H9 (cell line): Measurements from ENCODE around the gene YAF2. TPM values are rescaled to one million over a fixed set of nuclear protein-coding genes. Genes with fewer than 3 reads are reported as not detected.

ENCODE experiments used
- DNase-seq: peaks from one replicate; pipeline ENCODE4 v3.0.0-alpha.2; 2017
- H2AFZ ChIP-seq: one replicate; pipeline ENCODE4 v1.6.1; 2013; ENCODE audit warnings: mild to moderate bottlenecking, low read length, control low read depth, moderate library complexity
- H2AK5ac ChIP-seq: 2 replicates; pipeline ENCODE4 v1.6.1; 2013; ENCODE audit warnings: low read length, control low read depth, mixed read lengths; ENCODE audit not compliant: insufficient read length
- H2BK120ac ChIP-seq: one replicate; pipeline ENCODE4 v1.6.1; 2013; ENCODE audit warnings: low read depth, mild to moderate bottlenecking, low read length, control low read depth, inconsistent platforms; ENCODE audit not compliant: poor library complexity, severe bottlenecking
- H2BK12ac ChIP-seq: 2 replicates; pipeline ENCODE4 v1.6.1; 2013; ENCODE audit warnings: low read length, control low read depth, mixed read lengths, low read depth; ENCODE audit not compliant: insufficient read length
- H2BK15ac ChIP-seq: 2 replicates; pipeline ENCODE4 v1.6.1; 2013; ENCODE audit warnings: low read depth, low read length, control low read depth
- H2BK20ac ChIP-seq: one replicate; pipeline ENCODE4 v1.6.1; 2013; ENCODE audit warnings: low read depth, mild to moderate bottlenecking, low read length, control low read depth, inconsistent platforms; ENCODE audit not compliant: poor library complexity, severe bottlenecking
- H2BK5ac ChIP-seq: 2 replicates; pipeline ENCODE4 v1.6.1; 2013; ENCODE audit warnings: low read length, control low read depth, mixed read lengths; ENCODE audit not compliant: insufficient read length
- H3K14ac ChIP-seq: 2 replicates; pipeline ENCODE4 v1.6.1; 2013; ENCODE audit warnings: low read length, control low read depth; ENCODE audit not compliant: insufficient read depth
- H3K18ac ChIP-seq: 2 replicates; pipeline ENCODE4 v1.6.1; 2013; ENCODE audit warnings: low read depth, mild to moderate bottlenecking, mixed read lengths, low read length, control low read depth; ENCODE audit not compliant: insufficient read length
- H3K23ac ChIP-seq: 2 replicates; pipeline ENCODE4 v1.6.1; 2013; ENCODE audit warnings: low read length, control low read depth, mixed read lengths, low read depth; ENCODE audit not compliant: insufficient read length
- H3K23me2 ChIP-seq: 2 replicates; pipeline ENCODE4 v1.6.1; 2013; ENCODE audit warnings: low read depth, mild to moderate bottlenecking, mixed read lengths, low read length, control low read depth; ENCODE audit not compliant: insufficient read length, poor library complexity, severe bottlenecking
- H3K27ac ChIP-seq: 2 replicates; pipeline ENCODE4 v1.5.1; 2013; ENCODE audit warnings: low read length, control low read depth, mixed read lengths, low read depth; ENCODE audit not compliant: insufficient read length
- H3K27me3 ChIP-seq: 2 replicates; pipeline ENCODE4 v1.6.1; 2013; ENCODE audit warnings: low read length, control low read depth, inconsistent platforms; ENCODE audit not compliant: insufficient read depth
- H3K4ac ChIP-seq: 2 replicates; pipeline ENCODE4 v1.6.1; 2013; ENCODE audit warnings: low read depth, mild to moderate bottlenecking, control low read depth, inconsistent platforms, low read length, moderate library complexity
- H3K4me1 ChIP-seq: 2 replicates; pipeline ENCODE4 v1.6.1; 2013; ENCODE audit warnings: low read length, control low read depth, inconsistent platforms; ENCODE audit not compliant: insufficient read depth
- H3K4me2 ChIP-seq: 2 replicates; pipeline ENCODE4 v1.6.1; 2013; ENCODE audit warnings: low read length, control low read depth, mixed read lengths; ENCODE audit not compliant: insufficient read length, insufficient read depth
- H3K56ac ChIP-seq: 2 replicates; pipeline ENCODE4 v1.6.1; 2013; ENCODE audit warnings: low read depth, mild to moderate bottlenecking, mixed read lengths, low read length, control low read depth; ENCODE audit not compliant: insufficient read length
- H3K79me1 ChIP-seq: 2 replicates; pipeline ENCODE4 v1.6.1; 2013; ENCODE audit warnings: low read depth, mild to moderate bottlenecking, moderate library complexity, low read length, control low read depth, inconsistent platforms; ENCODE audit not compliant: insufficient read depth, poor library complexity, severe bottlenecking
- H3K79me2 ChIP-seq: 2 replicates; pipeline ENCODE4 v1.6.1; 2013; ENCODE audit warnings: low read length, control low read depth, inconsistent platforms; ENCODE audit not compliant: insufficient read depth
- H3K9ac ChIP-seq: 2 replicates; pipeline ENCODE4 v1.6.1; 2013; ENCODE audit warnings: low read length, control low read depth, mixed read lengths; ENCODE audit not compliant: insufficient read length; ENCODE audit errors: extremely low read depth
- H3K9me3 ChIP-seq: one replicate; pipeline ENCODE4 v1.6.1; 2013; ENCODE audit warnings: low read depth, low read length, inconsistent platforms; ENCODE audit not compliant: control insufficient read depth
- H3T11ph ChIP-seq: one replicate; pipeline ENCODE4 v1.6.1; 2013; ENCODE audit warnings: mild to moderate bottlenecking, low read length, control low read depth, inconsistent platforms
- H4K20me1 ChIP-seq: one replicate; pipeline ENCODE4 v1.6.1; 2013; ENCODE audit not compliant: control insufficient read depth, insufficient read length, insufficient read depth
- H4K5ac ChIP-seq: 2 replicates; pipeline ENCODE4 v1.6.1; 2013; ENCODE audit warnings: low read depth, mild to moderate bottlenecking, mixed read lengths, low read length, control low read depth; ENCODE audit not compliant: insufficient read length
- H4K8ac ChIP-seq: replicated peaks from 2 replicates; pipeline ENCODE4 v1.6.1; 2013; ENCODE audit warnings: low read length, control low read depth, mixed read lengths, low read depth; ENCODE audit not compliant: insufficient read length
- H4K91ac ChIP-seq: 2 replicates; pipeline ENCODE4 v1.6.1; 2013; ENCODE audit warnings: low read depth, mild to moderate bottlenecking, moderate library complexity, mixed read lengths, low read length, control low read depth; ENCODE audit not compliant: insufficient read length
- H3K27ac Mint-ChIP-seq, 3 experiments: 2 replicates in 2 of 3; 3 replicates in 1 of 3; pipeline ENCODE4 v1.8.0; 2020 to 2021; ENCODE audit warnings: mixed read lengths in 3 of 3, mild to moderate bottlenecking in 1 of 3, moderate library complexity in 1 of 3
- H3K27me3 Mint-ChIP-seq: 2 replicates; pipeline ENCODE4 v1.8.0; 2021; ENCODE audit warnings: low read depth, mild to moderate bottlenecking, moderate library complexity, mixed read lengths
- H3K36me3 Mint-ChIP-seq, 3 experiments: 2 replicates in 2 of 3; 3 replicates in 1 of 3; pipeline ENCODE4 v1.8.0; 2020 to 2021; ENCODE audit warnings: low read depth in 3 of 3, mixed read lengths in 3 of 3; ENCODE audit not compliant: insufficient read depth in 1 of 3
- H3K4me1 Mint-ChIP-seq, 2 experiments: 2 replicates each; pipeline ENCODE4 v1.8.0; 2020; ENCODE audit warnings: mixed read lengths in 2 of 2
- H3K4me3 Mint-ChIP-seq, 2 experiments: 2 replicates in 1 of 2; 3 replicates in 1 of 2; pipeline ENCODE4 v1.8.0; 2020 to 2021; ENCODE audit warnings: mild to moderate bottlenecking in 2 of 2, mixed read lengths in 2 of 2, moderate library complexity in 1 of 2
- H3K9me3 Mint-ChIP-seq, 2 experiments: 2 replicates in 1 of 2; 3 replicates in 1 of 2; pipeline ENCODE4 v1.8.0; 2020; ENCODE audit warnings: mild to moderate bottlenecking in 2 of 2, mixed read lengths in 2 of 2, moderate library complexity in 1 of 2
- CTCF ChIP-seq: fragments of 200-600 bp; sonication (generic); conservative IDR thresholded peaks from 3 replicates; pipeline ENCODE4 v1.8.0; 2021; ENCODE audit warnings: antibody characterized with exemption, mild to moderate bottlenecking
- WGBS: extraction: QIAGEN DNeasy Blood & Tissue Kit; methylation state at CpG from one replicate; pipeline ENCODE4 v1.1.7; 2013; ENCODE audit warnings: missing lambda C conversion rate, low lambda C conversion rate, mixed read lengths; ENCODE audit not compliant: insufficient read length; ENCODE audit errors: extremely low coverage; 5-methylcytosine and 5-hydroxymethylcytosine counted together
- total RNA-seq: library from RNA; stranded (reverse); gene quantifications from 2 replicates; pipeline ENCODE4 v1.2.1, GENCODE V29; 2021

Gene YAF2
- total RNA-seq, 1 experiment from 2014 or later = 1.9 TPM

- no peak overlapping the region for H3K4ac ChIP-seq
- no peaks in the 10 kb centered on the region for H4K20me1 ChIP-seq
- TF ChIP-seq CTCF = no peak
- no peaks in the 10 kb centered on the region for H3K4me1 Mint-ChIP-seq
- H2BK120ac ChIP-seq = no peak overlapping the region
- H3K9me3 ChIP-seq = no peaks in the 10 kb centered on the region
- H3K23me2 ChIP-seq = no peaks in the 10 kb centered on the region
- no peak overlapping the region for H3K4me3 Mint-ChIP-seq
- H2BK5ac ChIP-seq = no peak overlapping the region
- no peaks in the 10 kb centered on the region for H3K79me2 ChIP-seq
- DNase-seq = no peak
- no peak overlapping the region for H2BK15ac ChIP-seq
- no peak overlapping the region for H4K8ac ChIP-seq
- no peaks in the 10 kb centered on the region for H3K27me3 Mint-ChIP-seq
- H2BK12ac ChIP-seq = no peak overlapping the region
- H3K18ac ChIP-seq = no peak overlapping the region
- no peaks in the 10 kb centered on the region for H3K9me3 Mint-ChIP-seq
- H3K23ac ChIP-seq = no peak overlapping the region
- H3K4me2 ChIP-seq = no peak overlapping the region
- H3K27me3 ChIP-seq = no peaks in the 10 kb centered on the region
- no peak overlapping the region for H2AFZ ChIP-seq
- no peak overlapping the region for H3K14ac ChIP-seq
- no peak overlapping the region for H2BK20ac ChIP-seq
- no peak overlapping the region for H3K9ac ChIP-seq
- no peak overlapping the region for H2AK5ac ChIP-seq
- H4K91ac ChIP-seq = no peak overlapping the region
- no CpG with 5 or more reads among the region's 2 CpGs for WGBS
- H3K4me1 ChIP-seq = no peaks in the 10 kb centered on the region
- H3K27ac Mint-ChIP-seq = no peak overlapping the region
- H3K27ac ChIP-seq = no peak overlapping the region
- H3K36me3 Mint-ChIP-seq = no peaks in the 10 kb centered on the region
- H3K56ac ChIP-seq = no peak overlapping the region
- H3T11ph ChIP-seq = no peak overlapping the region
- H4K5ac ChIP-seq = no peak overlapping the region
- H3K79me1 ChIP-seq = no peaks in the 10 kb centered on the region
These were observed 25.0 kb downstream of the YAF2 start for GRCh38 chr12:42213023-42213422.
